HepG2 (cell line): Measurements from ENCODE around the gene RIPK1. TPM values are rescaled to one million over a fixed set of nuclear protein-coding genes. Genes with fewer than 3 reads are reported as not detected.

Experiments
- ARHGAP35 ChIP-seq: sonication (generic); formaldehyde crosslinking; IDR thresholded peaks from 2 replicates; pipeline ENCODE4 v1.9.0; 2022; ENCODE audit warnings: mild to moderate bottlenecking, inconsistent platforms, moderate library complexity, missing genetic modification reagents, borderline replicate concordance
- ARID3A ChIP-seq: IDR thresholded peaks from 2 replicates; pipeline ENCODE4 v1.6.1; 2012; ENCODE audit warnings: low read depth, low read length, improper control_type of control experiment
- BATF2 ChIP-seq: sonication (generic); formaldehyde crosslinking; IDR thresholded peaks from 2 replicates; pipeline ENCODE4 v1.8.0; 2022; ENCODE audit warnings: mild to moderate bottlenecking, missing genetic modification reagents, moderate library complexity
- GPBP1L1 ChIP-seq: sonication (generic); formaldehyde crosslinking; IDR thresholded peaks from 2 replicates; pipeline ENCODE4 v1.5.0; 2020; ENCODE audit warnings: mild to moderate bottlenecking, missing genetic modification reagents
- HNRNPLL ChIP-seq: fragments of 200-400 bp; formaldehyde crosslinking; IDR thresholded peaks from 2 replicates; pipeline ENCODE4 v1.6.1; 2017; ENCODE audit warnings: mild to moderate bottlenecking, low read depth, low read length; ENCODE audit not compliant: poor library complexity, severe bottlenecking
- HOXA7 ChIP-seq: sonication (generic); formaldehyde crosslinking; IDR thresholded peaks from 2 replicates; pipeline ENCODE4 v1.8.1; 2022; ENCODE audit warnings: mild to moderate bottlenecking, missing genetic modification reagents, moderate library complexity
- NRL ChIP-seq: sonication (generic); formaldehyde crosslinking; IDR thresholded peaks from 2 replicates; pipeline ENCODE4 v1.5.0; 2020; ENCODE audit warnings: missing genetic modification reagents, mild to moderate bottlenecking, moderate library complexity, borderline replicate concordance
- PATZ1 ChIP-seq: sonication (generic); formaldehyde crosslinking; IDR thresholded peaks from 2 replicates; pipeline ENCODE4 v1.4.0; 2020; ENCODE audit warnings: missing genetic modification reagents
- PHF21A ChIP-seq: sonication (generic); formaldehyde crosslinking; IDR thresholded peaks from 2 replicates; pipeline ENCODE4 v1.5.0; 2020; ENCODE audit warnings: mild to moderate bottlenecking, missing genetic modification reagents
- RBAK ChIP-seq: sonication (generic); formaldehyde crosslinking; IDR thresholded peaks from 2 replicates; pipeline ENCODE4 v1.5.1; 2020; ENCODE audit warnings: mild to moderate bottlenecking, missing genetic modification reagents
- TFAP4 ChIP-seq: sonication (generic); IDR thresholded peaks from 2 replicates; pipeline ENCODE4 v1.6.1; 2016; ENCODE audit warnings: low read depth, borderline replicate concordance
- TFE3 ChIP-seq: IDR thresholded peaks from 2 replicates; pipeline ENCODE4 v1.6.1; 2016
- THYN1 ChIP-seq: sonication (generic); formaldehyde crosslinking; IDR thresholded peaks from 2 replicates; pipeline ENCODE4 v1.8.1; 2023; ENCODE audit warnings: low read depth, mild to moderate bottlenecking, moderate library complexity, missing genetic modification reagents, borderline replicate concordance
- ZBTB49 ChIP-seq: sonication (generic); formaldehyde crosslinking; IDR thresholded peaks from 2 replicates; pipeline ENCODE4 v1.4.0; 2020; ENCODE audit warnings: missing genetic modification reagents, borderline replicate concordance
- ZNF274 ChIP-seq: sonication (generic); formaldehyde crosslinking; IDR thresholded peaks from 2 replicates; pipeline ENCODE4 v1.5.1; 2020; ENCODE audit warnings: mild to moderate bottlenecking, missing genetic modification reagents
- ZNF30 ChIP-seq: sonication (generic); formaldehyde crosslinking; IDR thresholded peaks from 2 replicates; pipeline ENCODE4 v1.5.0; 2020; ENCODE audit warnings: mild to moderate bottlenecking, missing genetic modification reagents
- ZNF562 ChIP-seq: sonication (generic); formaldehyde crosslinking; IDR thresholded peaks from 2 replicates; pipeline ENCODE4 v1.8.0; 2022; ENCODE audit warnings: missing genetic modification reagents, borderline replicate concordance
- ZNF878 ChIP-seq: sonication (generic); formaldehyde crosslinking; IDR thresholded peaks from 2 replicates; pipeline ENCODE4 v1.8.1; 2023; ENCODE audit warnings: mild to moderate bottlenecking, missing genetic modification reagents, moderate library complexity
- ZSCAN12 ChIP-seq: sonication (generic); formaldehyde crosslinking; IDR thresholded peaks from 2 replicates; pipeline ENCODE4 v1.9.0; 2021; ENCODE audit warnings: mild to moderate bottlenecking, missing genetic modification reagents
- polyA plus RNA-seq, 8 experiments: library from polyadenylated mRNA; depleted of rRNA in 3 of 8; stranded (reverse) in 7 of 8; unstranded in 1 of 8; fragments of >200 nt; fragmentation: Illumina TruSeq in 4 of 8; extraction: Trizol in 4 of 8; gene quantifications; 2 replicates each; pipeline versions ENCODE4 v1.2.1 to v1.2.3, GENCODE V29; 2011 to 2016; ENCODE audit warnings: low read depth in 4 of 8, missing spikeins in 1 of 8, mixed read lengths in 1 of 8; ENCODE audit not compliant: insufficient read depth in 1 of 8
- total RNA-seq, 5 experiments: library from RNA; depleted of rRNA; stranded (reverse); fragments of >200 nt; fragmentation: Illumina TruSeq; extraction: Trizol; gene quantifications; 2 replicates each; pipeline ENCODE4 v1.2.3, GENCODE V29; 2016; ENCODE audit warnings: low read depth in 1 of 5

Gene RIPK1
- total and polyA plus RNA-seq, 2 of the 13 experiments (the other 11 are each of a cell fraction or from before 2014, with no cell fraction given) = 9.0 to 10.3 TPM

GRCh38 chr6:3053231-3053508 lies 15.1 kb upstream of the RIPK1 start (continued):
- TF ChIP-seq PATZ1 (CRISPR knock-in tag) (peak; percentile 68), ZNF30 (no peak), TFE3 (CRISPR knock-in tag) (no peak; the same call in 1 of the 2 replicates), GPBP1L1 (CRISPR knock-in tag) (no peak), HNRNPLL (no peak), BATF2 (CRISPR knock-in tag) (no peak), ZNF274 (CRISPR knock-in tag) (no peak; the same call in 1 of the 2 replicates), THYN1 (CRISPR knock-in tag) (no peak), PHF21A (CRISPR knock-in tag) (no peak), ZBTB49 (CRISPR knock-in tag) (no peak), RBAK (CRISPR knock-in tag) (no peak), ARHGAP35 (CRISPR knock-in tag) (no peak), ARID3A (no peak; the same call in 1 of the 2 replicates), ZSCAN12 (no peak), HOXA7 (no peak), NRL (CRISPR knock-in tag) (no peak), ZNF562 (no peak), TFAP4 (peak; percentile 5; the same call in 1 of the 2 replicates), ZNF878 (CRISPR knock-in tag) (no peak)
